ENCODE results near the gene PLD2.

PLD2 gene

GRCh38 chr17:4806777-4807604 lies at the start of gene PLD2:
TSS of gene PLD2 (plus strand) at chr17:4807152. CDS start at chr17:4807773, 621 bp downstream.
- POLR2A ChIA-PET, result interaction anchor here (0.6 to 1.2 kb wide), 5 partner anchors 9 to 426 kb away, joined by 3 to 4 read pairs (median 4); partner anchors contain the start of gene PSMB6
- TF ChIP-seq CTCF (IDR thresholded peaks at IDR 0.05; ENCODE audit: control extremely low read depth, extremely low read depth, low read depth, missing control alignments), result no peak
- CTCF ChIA-PET, result interaction anchor here (1.0 to 3.1 kb wide), 5 partner anchors 11 to 74 kb away, joined by 3 to 19 read pairs (median 6); partner anchors contain the start of gene PSMB6
- DNase-seq (ENCODE audit: extremely low spot score), result peak; percentile 100

- TF ChIP-seq CTCF (IDR thresholded peaks at IDR 0.05; ENCODE audit: control extremely low read depth, extremely low read depth, low read depth, missing control alignments), result no peak
- ChIA-PET CTCF (no interaction called here), POLR2A (no interaction called here)
- DNase-seq (ENCODE audit: extremely low spot score), result no peak
Measured at GRCh38 chr17:4759776-4760236, 47.1 kb upstream of the PLD2 start.

- CTCF ChIA-PET, result interaction anchor here (1.0 to 2.4 kb wide), 2 partner anchors 11 to 25 kb away, joined by 3 to 6 read pairs; no protein-coding TSS in a partner anchor
- DNase-seq (ENCODE audit: extremely low spot score), result no peak
- TF ChIP-seq CTCF (IDR thresholded peaks at IDR 0.05; ENCODE audit: control extremely low read depth, extremely low read depth, low read depth, missing control alignments), result no peak
- POLR2A ChIA-PET, result no interaction called here
Measured at GRCh38 chr17:4764595-4764994, 42.4 kb upstream of the PLD2 start.

- CTCF ChIA-PET, result no interaction called here
- no peak for DNase-seq (ENCODE audit: extremely low spot score)
- POLR2A ChIA-PET, result no interaction called here
- no peak for TF ChIP-seq CTCF (IDR thresholded peaks at IDR 0.05; ENCODE audit: control extremely low read depth, extremely low read depth, low read depth, missing control alignments)
Measured at GRCh38 chr17:4766201-4766600, 40.8 kb upstream of the PLD2 start.

- ChIA-PET POLR2A (no interaction called here), CTCF (no interaction called here)
- no peak for TF ChIP-seq CTCF (IDR thresholded peaks at IDR 0.05; ENCODE audit: control extremely low read depth, extremely low read depth, low read depth, missing control alignments)
Measured at GRCh38 chr17:4766723-4767122, 40.2 kb upstream of the PLD2 start.

GRCh38 chr17:4768298-4768697 lies 38.7 kb upstream of the PLD2 start:
- no peak for TF ChIP-seq CTCF (IDR thresholded peaks at IDR 0.05; ENCODE audit: control extremely low read depth, extremely low read depth, low read depth, missing control alignments)
- DNase-seq (ENCODE audit: extremely low spot score), result no peak
- CTCF ChIA-PET, result no interaction called here
- POLR2A ChIA-PET, result no interaction called here

More at GRCh38 chr17:4766723-4767122, 40.2 kb upstream of the PLD2 start:
- no peak for DNase-seq (ENCODE audit: extremely low spot score)

All from GM10248 (cell line).